Measurements from ENCODE around the gene SLC39A2. TPM values are rescaled to one million over a fixed set of nuclear protein-coding genes. Genes with fewer than 3 reads are reported as not detected.

The SLC39A2 gene
- total and polyA plus RNA-seq, 2 experiments from 2014 or later: not detected

DNA sequence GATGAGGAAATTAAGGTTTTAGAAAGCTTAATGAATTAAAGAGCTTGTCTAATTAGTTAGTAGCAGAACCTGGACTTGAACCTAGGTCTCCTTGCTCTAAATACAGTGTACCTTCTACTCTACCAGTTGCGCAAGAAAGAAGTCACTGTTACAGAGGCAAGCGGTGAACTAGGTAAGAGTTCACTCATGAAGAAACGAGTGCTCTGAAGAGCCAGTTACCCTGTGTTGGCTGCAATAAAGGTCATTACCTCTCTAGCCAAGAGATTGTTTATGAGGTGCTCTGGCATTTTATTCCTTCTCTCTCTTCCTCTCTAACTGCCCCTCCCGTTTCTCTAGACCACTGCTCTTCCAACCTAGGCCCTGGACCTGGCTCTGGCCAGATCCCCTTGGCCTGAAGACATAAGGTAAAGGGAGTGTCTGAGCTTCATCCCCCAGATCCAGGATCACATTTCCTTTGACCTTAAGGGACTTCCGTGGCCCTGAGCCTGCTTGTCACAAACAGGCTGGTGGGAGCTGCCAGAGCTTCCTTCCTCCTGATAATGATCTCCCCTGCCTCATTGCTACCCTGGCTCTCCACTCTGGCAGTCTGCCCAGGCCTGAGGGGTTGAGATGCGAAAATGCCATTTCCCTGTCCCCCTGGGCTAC is 45.0 kb downstream of the SLC39A2 start:
- H3K27ac Mint-ChIP-seq: no peak overlapping the region
- H3K27me3 Mint-ChIP-seq (ENCODE audit: insufficient read depth, low read depth, poor library complexity): peaks cover 10% of the 10 kb centered on the region

DNA sequence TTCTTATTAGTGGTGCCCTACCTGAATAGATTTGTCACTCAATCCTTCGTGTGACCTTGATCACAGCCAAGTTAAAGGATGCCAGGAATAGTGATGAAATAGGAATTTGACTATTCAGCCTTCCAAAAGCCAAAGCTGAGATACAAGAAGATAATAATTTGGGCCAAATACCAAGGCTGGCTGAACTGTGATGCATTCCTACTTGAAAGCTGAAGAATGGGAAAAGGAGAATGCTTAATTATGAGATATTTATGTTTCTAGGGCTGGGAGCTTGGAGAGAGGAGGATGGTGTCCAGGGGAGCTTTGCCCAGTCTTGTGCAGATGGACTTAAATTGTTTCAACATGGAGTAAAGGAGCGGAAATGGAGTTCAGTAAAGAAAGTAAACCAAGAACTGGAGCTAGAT is 48.3 kb downstream of the SLC39A2 start:
- Mint-ChIP-seq H3K4me3 (no peak overlapping the region), H3K27me3 (ENCODE audit: insufficient read depth, low read depth, poor library complexity) (peaks cover 2% of the 10 kb centered on the region), H3K9me3 (no peaks in the 10 kb centered on the region; the same call in 2 of the 3 replicates), H3K27ac (no peak overlapping the region), H3K4me1 (no peaks in the 10 kb centered on the region; the same call in 2 of the 3 replicates), H3K36me3 (ENCODE audit: low read depth) (no peaks in the 10 kb centered on the region)
- no peak overlapping the region; the same call in 1 of the 2 replicates for H2AFZ ChIP-seq
- H3K36me3 ChIP-seq (ENCODE audit: insufficient read depth): no peaks in the 10 kb centered on the region
- TF ChIP-seq, protein P1, sequence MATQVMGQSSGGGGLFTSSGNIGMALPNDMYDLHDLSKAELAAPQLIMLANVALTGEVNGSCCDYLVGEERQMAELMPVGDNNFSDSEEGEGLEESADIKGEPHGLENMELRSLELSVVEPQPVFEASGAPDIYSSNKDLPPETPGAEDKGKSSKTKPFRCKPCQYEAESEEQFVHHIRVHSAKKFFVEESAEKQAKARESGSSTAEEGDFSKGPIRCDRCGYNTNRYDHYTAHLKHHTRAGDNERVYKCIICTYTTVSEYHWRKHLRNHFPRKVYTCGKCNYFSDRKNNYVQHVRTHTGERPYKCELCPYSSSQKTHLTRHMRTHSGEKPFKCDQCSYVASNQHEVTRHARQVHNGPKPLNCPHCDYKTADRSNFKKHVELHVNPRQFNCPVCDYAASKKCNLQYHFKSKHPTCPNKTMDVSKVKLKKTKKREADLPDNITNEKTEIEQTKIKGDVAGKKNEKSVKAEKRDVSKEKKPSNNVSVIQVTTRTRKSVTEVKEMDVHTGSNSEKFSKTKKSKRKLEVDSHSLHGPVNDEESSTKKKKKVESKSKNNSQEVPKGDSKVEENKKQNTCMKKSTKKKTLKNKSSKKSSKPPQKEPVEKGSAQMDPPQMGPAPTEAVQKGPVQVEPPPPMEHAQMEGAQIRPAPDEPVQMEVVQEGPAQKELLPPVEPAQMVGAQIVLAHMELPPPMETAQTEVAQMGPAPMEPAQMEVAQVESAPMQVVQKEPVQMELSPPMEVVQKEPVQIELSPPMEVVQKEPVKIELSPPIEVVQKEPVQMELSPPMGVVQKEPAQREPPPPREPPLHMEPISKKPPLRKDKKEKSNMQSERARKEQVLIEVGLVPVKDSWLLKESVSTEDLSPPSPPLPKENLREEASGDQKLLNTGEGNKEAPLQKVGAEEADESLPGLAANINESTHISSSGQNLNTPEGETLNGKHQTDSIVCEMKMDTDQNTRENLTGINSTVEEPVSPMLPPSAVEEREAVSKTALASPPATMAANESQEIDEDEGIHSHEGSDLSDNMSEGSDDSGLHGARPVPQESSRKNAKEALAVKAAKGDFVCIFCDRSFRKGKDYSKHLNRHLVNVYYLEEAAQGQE (IDR thresholded peaks at IDR 0.05; ENCODE audit: unreplicated experiment): no peak
- no peak for TF ChIP-seq NANOG (IDR thresholded peaks at IDR 0.05; ENCODE audit: borderline replicate concordance)
- H3K27ac ChIP-seq (ENCODE audit: low read depth): no peak overlapping the region
- H3K9me2 ChIP-seq (ENCODE audit: insufficient read depth): no peaks in the 10 kb centered on the region; the same call in 1 of the 2 replicates
- H3K4me3 ChIP-seq: no peak overlapping the region
- no peaks in the 10 kb centered on the region for H3K4me1 ChIP-seq (ENCODE audit: insufficient read depth)
- no peaks in the 10 kb centered on the region for H3K79me2 ChIP-seq (replicated peaks; ENCODE audit: insufficient read depth)
- DNase-seq (ENCODE audit: low spot score) (no peak), ATAC-seq (no peak)
- H3K27me3 ChIP-seq (ENCODE audit: insufficient read depth): no peaks in the 10 kb centered on the region
- H4K20me1 ChIP-seq (replicated peaks; ENCODE audit: insufficient read depth): no peaks in the 10 kb centered on the region
- no peak overlapping the region for H3K4me2 ChIP-seq
- no peaks in the 10 kb centered on the region for H3F3A ChIP-seq (replicated peaks; ENCODE audit: low read depth)

More for the DNA sequence above, 45.0 kb downstream of the SLC39A2 start:
- H3K79me2 ChIP-seq (replicated peaks; ENCODE audit: insufficient read depth): no peaks in the 10 kb centered on the region
- peaks cover 8% of the 10 kb centered on the region for H3K4me1 ChIP-seq (ENCODE audit: insufficient read depth)
- H2AFZ ChIP-seq: no peak overlapping the region
- DNase-seq (ENCODE audit: low spot score) (no peak), ATAC-seq (no peak)
- peaks cover 15% of the 10 kb centered on the region for H3K4me1 Mint-ChIP-seq
- H3K4me3 Mint-ChIP-seq: no peak overlapping the region
- no peak overlapping the region for H3K4me2 ChIP-seq
- H3K27me3 ChIP-seq (ENCODE audit: insufficient read depth): no peaks in the 10 kb centered on the region
- no peaks in the 10 kb centered on the region for H3K36me3 Mint-ChIP-seq (ENCODE audit: low read depth)
- H3K9me3 Mint-ChIP-seq: no peaks in the 10 kb centered on the region; the same call in 2 of the 3 replicates
- H3K36me3 ChIP-seq (ENCODE audit: insufficient read depth): no peaks in the 10 kb centered on the region
- H3K4me3 ChIP-seq: no peak overlapping the region
- no peaks in the 10 kb centered on the region for H3F3A ChIP-seq (replicated peaks; ENCODE audit: low read depth)
- H3K9me2 ChIP-seq (ENCODE audit: insufficient read depth): no peaks in the 10 kb centered on the region; the same call in 1 of the 2 replicates
- TF ChIP-seq, protein P2, sequence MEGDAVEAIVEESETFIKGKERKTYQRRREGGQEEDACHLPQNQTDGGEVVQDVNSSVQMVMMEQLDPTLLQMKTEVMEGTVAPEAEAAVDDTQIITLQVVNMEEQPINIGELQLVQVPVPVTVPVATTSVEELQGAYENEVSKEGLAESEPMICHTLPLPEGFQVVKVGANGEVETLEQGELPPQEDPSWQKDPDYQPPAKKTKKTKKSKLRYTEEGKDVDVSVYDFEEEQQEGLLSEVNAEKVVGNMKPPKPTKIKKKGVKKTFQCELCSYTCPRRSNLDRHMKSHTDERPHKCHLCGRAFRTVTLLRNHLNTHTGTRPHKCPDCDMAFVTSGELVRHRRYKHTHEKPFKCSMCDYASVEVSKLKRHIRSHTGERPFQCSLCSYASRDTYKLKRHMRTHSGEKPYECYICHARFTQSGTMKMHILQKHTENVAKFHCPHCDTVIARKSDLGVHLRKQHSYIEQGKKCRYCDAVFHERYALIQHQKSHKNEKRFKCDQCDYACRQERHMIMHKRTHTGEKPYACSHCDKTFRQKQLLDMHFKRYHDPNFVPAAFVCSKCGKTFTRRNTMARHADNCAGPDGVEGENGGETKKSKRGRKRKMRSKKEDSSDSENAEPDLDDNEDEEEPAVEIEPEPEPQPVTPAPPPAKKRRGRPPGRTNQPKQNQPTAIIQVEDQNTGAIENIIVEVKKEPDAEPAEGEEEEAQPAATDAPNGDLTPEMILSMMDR (conservative IDR thresholded peaks at IDR 0.05; ENCODE audit: low read depth in 2 of 2): no peak
- TF ChIP-seq JUNB (IDR thresholded peaks at IDR 0.05; ENCODE audit: unreplicated experiment): no peak
- TF ChIP-seq NANOG (IDR thresholded peaks at IDR 0.05; ENCODE audit: borderline replicate concordance): no peak
- no peak for TF ChIP-seq EZH2 (IDR thresholded peaks at IDR 0.05; ENCODE audit: low read depth, unreplicated experiment)
- TF ChIP-seq, protein P3, sequence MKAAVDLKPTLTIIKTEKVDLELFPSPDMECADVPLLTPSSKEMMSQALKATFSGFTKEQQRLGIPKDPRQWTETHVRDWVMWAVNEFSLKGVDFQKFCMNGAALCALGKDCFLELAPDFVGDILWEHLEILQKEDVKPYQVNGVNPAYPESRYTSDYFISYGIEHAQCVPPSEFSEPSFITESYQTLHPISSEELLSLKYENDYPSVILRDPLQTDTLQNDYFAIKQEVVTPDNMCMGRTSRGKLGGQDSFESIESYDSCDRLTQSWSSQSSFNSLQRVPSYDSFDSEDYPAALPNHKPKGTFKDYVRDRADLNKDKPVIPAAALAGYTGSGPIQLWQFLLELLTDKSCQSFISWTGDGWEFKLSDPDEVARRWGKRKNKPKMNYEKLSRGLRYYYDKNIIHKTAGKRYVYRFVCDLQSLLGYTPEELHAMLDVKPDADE (IDR thresholded peaks at IDR 0.05): no peak
- no peak for TF ChIP-seq EZH2phosphoT487 (IDR thresholded peaks at IDR 0.05; ENCODE audit: unreplicated experiment)
- no peak for TF ChIP-seq STAT1 (IDR thresholded peaks at IDR 0.05; ENCODE audit: unreplicated experiment)
- H3K27ac ChIP-seq (ENCODE audit: low read depth): no peak overlapping the region
- no peaks in the 10 kb centered on the region for H4K20me1 ChIP-seq (replicated peaks; ENCODE audit: insufficient read depth)
